ENCODE measurements around the gene CSNK2A1. TPM values are rescaled to one million over a fixed set of nuclear protein-coding genes. Genes with fewer than 3 reads are reported as not detected.
A peak's percentile ranks its signal among the peaks of the same experiment; 100 is the strongest.
"Not testable (repeated sequence)": the region's sequence is repeated elsewhere in the genome, so short reads cannot be mapped to it uniquely, and the experiment has no call there.

Gene CSNK2A1
- total RNA-seq, 1 donor from 2014 or later, result 214 TPM

DNA sequence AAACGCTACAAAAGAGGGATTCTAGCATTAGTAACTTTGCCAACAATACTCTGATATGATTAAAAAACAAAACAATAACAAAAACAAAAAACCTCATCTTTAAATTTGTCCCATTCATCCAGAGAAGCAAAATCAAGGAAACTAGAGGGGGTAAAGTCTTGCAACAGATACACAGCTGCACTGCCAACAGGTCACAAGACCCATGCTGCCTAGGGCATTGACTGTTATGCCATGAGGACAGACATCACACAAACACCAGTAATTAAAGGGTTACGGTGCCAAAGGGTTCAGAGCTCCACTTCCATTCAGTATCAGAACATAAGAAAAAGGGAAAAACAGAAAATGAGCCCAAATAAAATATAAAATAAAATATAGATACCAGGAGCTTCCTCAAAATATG lies 82.9 kb downstream of the CSNK2A1 start:
- H3K27me3 Mint-ChIP-seq (ENCODE audit: unreplicated experiment), result peaks cover 9% of the 10 kb centered on the region
- TF ChIP-seq, protein P1, sequence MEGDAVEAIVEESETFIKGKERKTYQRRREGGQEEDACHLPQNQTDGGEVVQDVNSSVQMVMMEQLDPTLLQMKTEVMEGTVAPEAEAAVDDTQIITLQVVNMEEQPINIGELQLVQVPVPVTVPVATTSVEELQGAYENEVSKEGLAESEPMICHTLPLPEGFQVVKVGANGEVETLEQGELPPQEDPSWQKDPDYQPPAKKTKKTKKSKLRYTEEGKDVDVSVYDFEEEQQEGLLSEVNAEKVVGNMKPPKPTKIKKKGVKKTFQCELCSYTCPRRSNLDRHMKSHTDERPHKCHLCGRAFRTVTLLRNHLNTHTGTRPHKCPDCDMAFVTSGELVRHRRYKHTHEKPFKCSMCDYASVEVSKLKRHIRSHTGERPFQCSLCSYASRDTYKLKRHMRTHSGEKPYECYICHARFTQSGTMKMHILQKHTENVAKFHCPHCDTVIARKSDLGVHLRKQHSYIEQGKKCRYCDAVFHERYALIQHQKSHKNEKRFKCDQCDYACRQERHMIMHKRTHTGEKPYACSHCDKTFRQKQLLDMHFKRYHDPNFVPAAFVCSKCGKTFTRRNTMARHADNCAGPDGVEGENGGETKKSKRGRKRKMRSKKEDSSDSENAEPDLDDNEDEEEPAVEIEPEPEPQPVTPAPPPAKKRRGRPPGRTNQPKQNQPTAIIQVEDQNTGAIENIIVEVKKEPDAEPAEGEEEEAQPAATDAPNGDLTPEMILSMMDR (IDR thresholded peaks at IDR 0.05; ENCODE audit: partially characterized antibody, unreplicated experiment), result no peak
- H3K9me3 Mint-ChIP-seq (ENCODE audit: unreplicated experiment), result peaks cover 5% of the 10 kb centered on the region
- no peak for DNase-seq
- peak overlapping the region; percentile 80 for H3K4me3 Mint-ChIP-seq (ENCODE audit: unreplicated experiment)
- H3K27ac Mint-ChIP-seq (ENCODE audit: unreplicated experiment), result no peak overlapping the region
- no peaks in the 10 kb centered on the region for H3K36me3 Mint-ChIP-seq (ENCODE audit: unreplicated experiment)
- peaks cover 23% of the 10 kb centered on the region for H3K4me1 Mint-ChIP-seq (ENCODE audit: low read depth, unreplicated experiment)

GRCh38 chr20:460180-460579 lies 83.4 kb downstream of the CSNK2A1 start:
- peak overlapping the region; percentile 80 for H3K4me3 Mint-ChIP-seq (ENCODE audit: unreplicated experiment)
- H3K27me3 Mint-ChIP-seq (ENCODE audit: unreplicated experiment), result peaks cover 9% of the 10 kb centered on the region
- H3K9me3 Mint-ChIP-seq (ENCODE audit: unreplicated experiment), result peaks cover 5% of the 10 kb centered on the region
- no peak for DNase-seq
- H3K27ac Mint-ChIP-seq (ENCODE audit: unreplicated experiment), result no peak overlapping the region
- TF ChIP-seq, protein P1 (IDR thresholded peaks at IDR 0.05; ENCODE audit: partially characterized antibody, unreplicated experiment), result no peak
- peaks cover 23% of the 10 kb centered on the region for H3K4me1 Mint-ChIP-seq (ENCODE audit: low read depth, unreplicated experiment)
- no peaks in the 10 kb centered on the region for H3K36me3 Mint-ChIP-seq (ENCODE audit: unreplicated experiment)

DNA sequence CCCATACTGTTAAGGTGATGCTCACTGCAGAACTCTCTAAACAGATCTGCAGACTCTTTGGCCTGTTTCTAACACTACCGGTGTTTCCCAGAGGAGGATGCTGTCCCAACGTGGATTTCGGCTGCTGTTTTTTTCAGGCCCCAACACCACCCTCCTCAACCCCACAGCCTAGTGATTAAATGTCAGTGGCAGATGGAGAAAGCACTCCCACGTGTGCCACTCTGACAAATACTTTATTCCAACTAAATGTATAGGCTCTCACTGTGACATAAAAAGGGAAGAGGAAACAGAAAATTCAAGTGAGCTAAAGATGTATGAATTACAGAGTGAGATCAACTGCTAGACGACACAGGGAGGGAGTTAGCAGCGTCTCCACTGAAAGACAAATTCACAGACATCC lies 84.8 kb downstream of the CSNK2A1 start:
- peaks cover 23% of the 10 kb centered on the region for H3K4me1 Mint-ChIP-seq (ENCODE audit: low read depth, unreplicated experiment)
- peak overlapping the region; percentile 77 for H3K4me3 Mint-ChIP-seq (ENCODE audit: unreplicated experiment)

GRCh38 chr20:454951-455350 lies 88.6 kb downstream of the CSNK2A1 start:
- peaks cover 3% of the 10 kb centered on the region for H3K27me3 Mint-ChIP-seq (ENCODE audit: unreplicated experiment)
- H3K27ac Mint-ChIP-seq (ENCODE audit: unreplicated experiment), result no peak overlapping the region
- H3K36me3 Mint-ChIP-seq (ENCODE audit: unreplicated experiment), result no peaks in the 10 kb centered on the region
- no peak for DNase-seq
- H3K9me3 Mint-ChIP-seq (ENCODE audit: unreplicated experiment), result no peaks in the 10 kb centered on the region
- peaks cover 15% of the 10 kb centered on the region for H3K4me1 Mint-ChIP-seq (ENCODE audit: low read depth, unreplicated experiment)
- TF ChIP-seq, protein P1 (IDR thresholded peaks at IDR 0.05; ENCODE audit: partially characterized antibody, unreplicated experiment), result no peak
- H3K4me3 Mint-ChIP-seq (ENCODE audit: unreplicated experiment), result no peak overlapping the region

More for the DNA sequence above, 84.8 kb downstream of the CSNK2A1 start:
- DNase-seq, result no peak
- H3K27ac Mint-ChIP-seq (ENCODE audit: unreplicated experiment), result peak overlapping the region; percentile 82
- H3K36me3 Mint-ChIP-seq (ENCODE audit: unreplicated experiment), result no peaks in the 10 kb centered on the region
- H3K9me3 Mint-ChIP-seq (ENCODE audit: unreplicated experiment), result peaks cover 5% of the 10 kb centered on the region
- peaks cover 9% of the 10 kb centered on the region for H3K27me3 Mint-ChIP-seq (ENCODE audit: unreplicated experiment)
- TF ChIP-seq, protein P1 (IDR thresholded peaks at IDR 0.05; ENCODE audit: partially characterized antibody, unreplicated experiment), result no peak

- not testable (repeated sequence) for H3K36me3 Mint-ChIP-seq (ENCODE audit: unreplicated experiment); DNase-seq; H3K27me3 Mint-ChIP-seq (ENCODE audit: unreplicated experiment); H3K9me3 Mint-ChIP-seq (ENCODE audit: unreplicated experiment); H3K4me3 Mint-ChIP-seq (ENCODE audit: unreplicated experiment); H3K4me1 Mint-ChIP-seq (ENCODE audit: low read depth, unreplicated experiment); H3K27ac Mint-ChIP-seq (ENCODE audit: unreplicated experiment)
These were observed 91.6 kb downstream of the CSNK2A1 start for GRCh38 chr20:452021-452420.
